ENCODE measurements around the gene RASGRF1. TPM values are rescaled to one million over a fixed set of nuclear protein-coding genes. Genes with fewer than 3 reads are reported as not detected.

Gene RASGRF1
- total RNA-seq, 1 donor from 2014 or later: 0.16 TPM

- Mint-ChIP-seq H3K4me3 (no peak overlapping the region), H3K4me1 (no peaks in the 10 kb centered on the region)
These were observed 153.3 kb downstream of the RASGRF1 start for GRCh38 chr15:78937132-78937739.

GRCh38 chr15:78934655-78935023 lies 155.9 kb downstream of the RASGRF1 start:
- Mint-ChIP-seq H3K4me1 (no peaks in the 10 kb centered on the region), H3K27me3 (ENCODE audit: low read depth) (no peaks in the 10 kb centered on the region), H3K36me3 (ENCODE audit: low read depth) (no peaks in the 10 kb centered on the region), H3K27ac (ENCODE audit: unreplicated experiment) (peak overlapping the region; percentile 4), H3K4me3 (no peak overlapping the region), H3K9me3 (no peaks in the 10 kb centered on the region)
- no peak for DNase-seq (ENCODE audit: low read depth, low spot score)
- TF ChIP-seq CTCF (conservative IDR thresholded peaks at IDR 0.05): no peak

More at GRCh38 chr15:78937132-78937739, 153.3 kb downstream of the RASGRF1 start:
- H3K9me3 Mint-ChIP-seq: no peaks in the 10 kb centered on the region
- TF ChIP-seq CTCF (conservative IDR thresholded peaks at IDR 0.05): no peak
- no peak overlapping the region for H3K27ac Mint-ChIP-seq (ENCODE audit: unreplicated experiment)
- DNase-seq (ENCODE audit: low read depth, low spot score): no peak
- peaks cover under 1% of the 10 kb centered on the region for H3K27me3 Mint-ChIP-seq (ENCODE audit: low read depth)
- no peaks in the 10 kb centered on the region for H3K36me3 Mint-ChIP-seq (ENCODE audit: low read depth)

- Mint-ChIP-seq H3K27ac (ENCODE audit: unreplicated experiment) (peak overlapping the region; percentile 4), H3K27me3 (ENCODE audit: low read depth) (no peaks in the 10 kb centered on the region), H3K4me1 (no peaks in the 10 kb centered on the region), H3K9me3 (no peaks in the 10 kb centered on the region), H3K36me3 (ENCODE audit: low read depth) (no peaks in the 10 kb centered on the region), H3K4me3 (no peak overlapping the region)
- TF ChIP-seq CTCF (conservative IDR thresholded peaks at IDR 0.05): no peak
- DNase-seq (ENCODE audit: low read depth, low spot score): no peak
These were observed 156.5 kb downstream of the RASGRF1 start for GRCh38 chr15:78933823-78934654.

GRCh38 chr15:78933187-78933822 lies 157.3 kb downstream of the RASGRF1 start:
- Mint-ChIP-seq H3K4me1 (no peaks in the 10 kb centered on the region), H3K36me3 (ENCODE audit: low read depth) (no peaks in the 10 kb centered on the region), H3K9me3 (no peaks in the 10 kb centered on the region), H3K27ac (ENCODE audit: unreplicated experiment) (no peak overlapping the region), H3K27me3 (ENCODE audit: low read depth) (no peaks in the 10 kb centered on the region), H3K4me3 (no peak overlapping the region)
- no peak for DNase-seq (ENCODE audit: low read depth, low spot score)
- no peak for TF ChIP-seq CTCF (conservative IDR thresholded peaks at IDR 0.05)

- H3K4me1 Mint-ChIP-seq: no peaks in the 10 kb centered on the region
- peaks cover 3% of the 10 kb centered on the region for H3K36me3 Mint-ChIP-seq (ENCODE audit: low read depth)
- H3K27ac Mint-ChIP-seq (ENCODE audit: unreplicated experiment): no peak overlapping the region
- no peaks in the 10 kb centered on the region for H3K27me3 Mint-ChIP-seq (ENCODE audit: low read depth)
- no peak overlapping the region for H3K4me3 Mint-ChIP-seq
- TF ChIP-seq CTCF (conservative IDR thresholded peaks at IDR 0.05): no peak
- no peak for DNase-seq (ENCODE audit: low read depth, low spot score)
- H3K9me3 Mint-ChIP-seq: no peaks in the 10 kb centered on the region
These were observed 158.2 kb downstream of the RASGRF1 start for GRCh38 chr15:78932258-78932808.

Data from neural crest cell (in vitro differentiated cells).